Peyer's patch (tissue), 4 donors: ENCODE data around the gene SENP8.

Experiments
- CTCF ChIP-seq, 6 experiments: fragments of 450-650 bp in 4 of 6; fragments of 200-600 bp in 2 of 6; sonication (generic) in 1 of 6; IDR thresholded peaks; one replicate each; pipeline ENCODE4 v1.5.1; 2017 to 2019; ENCODE audit warnings: antibody characterized with exemption in 6 of 6, mild to moderate bottlenecking in 3 of 6, moderate library complexity in 1 of 6
- POLR2A ChIP-seq, 2 donors: fragments of 450-650 bp; IDR thresholded peaks; one replicate each; pipeline ENCODE4 v1.5.1; 2017; ENCODE audit warnings: antibody characterized with exemption in 2 of 2, mild to moderate bottlenecking in 2 of 2, moderate library complexity in 2 of 2

GRCh38 chr15:72116731-72117485, 1.3 kb upstream of the SENP8 start:
- TF ChIP-seq CTCF (IDR thresholded peaks at IDR 0.05) (no peak), POLR2A (IDR thresholded peaks at IDR 0.05) (no peak)
